ENCODE measurements around the gene CGNL1. TPM values are rescaled to one million over a fixed set of nuclear protein-coding genes. Genes with fewer than 3 reads are reported as not detected.

CGNL1 gene
- total RNA-seq, 1 donor from 2014 or later, result 31.9 TPM

DNA sequence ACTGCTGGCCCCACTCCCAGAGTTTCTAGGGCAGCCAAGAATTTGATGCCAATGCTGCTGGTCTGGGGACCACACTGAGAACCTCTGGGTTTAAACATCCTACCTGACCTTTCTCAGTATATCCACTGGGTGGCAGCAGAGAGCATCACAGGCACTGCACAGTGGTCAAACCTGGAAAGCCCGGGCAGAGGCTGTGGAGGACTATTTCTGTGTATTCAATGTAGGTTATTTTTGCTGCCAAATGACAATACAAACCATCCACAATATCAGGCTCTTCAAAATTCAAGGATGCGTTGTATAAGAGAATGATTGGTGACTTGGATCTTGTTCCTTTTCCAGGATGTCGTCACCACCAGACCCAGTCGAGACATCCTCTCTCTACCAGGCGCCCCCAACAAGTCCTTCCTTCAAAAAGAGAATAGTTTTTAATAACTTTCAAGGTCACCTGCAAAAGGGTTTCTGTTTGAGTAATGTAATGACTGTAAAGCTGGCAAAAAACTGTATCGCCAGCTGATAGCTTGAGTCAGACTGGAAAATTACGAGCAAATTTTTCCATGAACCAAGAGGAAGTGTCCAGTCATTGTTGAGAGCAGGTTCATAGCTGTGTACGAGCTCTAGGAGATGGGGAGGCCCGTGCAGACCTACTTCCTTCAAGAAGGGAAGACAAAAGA is 184.9 kb downstream of the CGNL1 start:
- DNase-seq, result peak; percentile 52
- H3K4me1 ChIP-seq, result peaks cover 46% of the 10 kb centered on the region
- intact Hi-C loops (cut with micrococcal nuclease), result no loop called here
- H3K27ac ChIP-seq (replicated peaks), result peak overlapping the region; percentile 71
- TF ChIP-seq, protein P1, sequence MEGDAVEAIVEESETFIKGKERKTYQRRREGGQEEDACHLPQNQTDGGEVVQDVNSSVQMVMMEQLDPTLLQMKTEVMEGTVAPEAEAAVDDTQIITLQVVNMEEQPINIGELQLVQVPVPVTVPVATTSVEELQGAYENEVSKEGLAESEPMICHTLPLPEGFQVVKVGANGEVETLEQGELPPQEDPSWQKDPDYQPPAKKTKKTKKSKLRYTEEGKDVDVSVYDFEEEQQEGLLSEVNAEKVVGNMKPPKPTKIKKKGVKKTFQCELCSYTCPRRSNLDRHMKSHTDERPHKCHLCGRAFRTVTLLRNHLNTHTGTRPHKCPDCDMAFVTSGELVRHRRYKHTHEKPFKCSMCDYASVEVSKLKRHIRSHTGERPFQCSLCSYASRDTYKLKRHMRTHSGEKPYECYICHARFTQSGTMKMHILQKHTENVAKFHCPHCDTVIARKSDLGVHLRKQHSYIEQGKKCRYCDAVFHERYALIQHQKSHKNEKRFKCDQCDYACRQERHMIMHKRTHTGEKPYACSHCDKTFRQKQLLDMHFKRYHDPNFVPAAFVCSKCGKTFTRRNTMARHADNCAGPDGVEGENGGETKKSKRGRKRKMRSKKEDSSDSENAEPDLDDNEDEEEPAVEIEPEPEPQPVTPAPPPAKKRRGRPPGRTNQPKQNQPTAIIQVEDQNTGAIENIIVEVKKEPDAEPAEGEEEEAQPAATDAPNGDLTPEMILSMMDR (IDR thresholded peaks at IDR 0.05; ENCODE audit: borderline replicate concordance), result peak; percentile 95
- H3K9me3 ChIP-seq (replicated peaks), result no peaks in the 10 kb centered on the region
- no peaks in the 10 kb centered on the region for H3K27me3 ChIP-seq (ENCODE audit: low read depth)
- peak overlapping the region; percentile 19 for H3K4me3 ChIP-seq
- H3K36me3 ChIP-seq, result no peaks in the 10 kb centered on the region

DNA sequence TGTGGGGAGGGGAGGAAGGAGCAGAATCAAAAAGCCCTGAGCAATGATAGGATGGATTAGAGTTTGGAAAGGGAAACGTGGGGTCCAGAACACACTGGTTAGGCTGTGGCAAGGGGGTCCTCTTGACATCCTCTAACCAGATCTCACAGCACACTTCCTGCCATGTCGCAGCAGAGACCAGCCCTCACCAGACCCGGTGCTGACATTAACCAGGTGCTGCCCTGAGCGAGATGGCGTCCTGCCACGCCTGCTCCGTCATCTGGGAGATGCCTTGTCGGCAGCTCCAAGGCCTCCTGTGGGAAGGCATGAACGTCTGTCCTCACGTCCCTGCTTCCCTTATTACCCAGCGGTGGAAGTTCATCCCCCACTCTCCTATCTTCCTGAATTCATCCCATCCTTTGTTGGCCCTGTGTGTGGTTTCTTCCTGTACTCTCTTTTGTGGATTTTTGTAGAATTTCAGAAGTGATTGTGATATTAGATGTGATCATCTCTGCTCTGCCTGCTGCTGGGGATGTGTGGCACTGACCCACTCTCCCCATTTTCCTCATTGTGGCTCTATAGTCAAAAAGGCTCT is 186.0 kb downstream of the CGNL1 start:
- peak overlapping the region; percentile 71 for H3K27ac ChIP-seq (replicated peaks)
- TF ChIP-seq, protein P1 (IDR thresholded peaks at IDR 0.05; ENCODE audit: borderline replicate concordance), result no peak

DNA sequence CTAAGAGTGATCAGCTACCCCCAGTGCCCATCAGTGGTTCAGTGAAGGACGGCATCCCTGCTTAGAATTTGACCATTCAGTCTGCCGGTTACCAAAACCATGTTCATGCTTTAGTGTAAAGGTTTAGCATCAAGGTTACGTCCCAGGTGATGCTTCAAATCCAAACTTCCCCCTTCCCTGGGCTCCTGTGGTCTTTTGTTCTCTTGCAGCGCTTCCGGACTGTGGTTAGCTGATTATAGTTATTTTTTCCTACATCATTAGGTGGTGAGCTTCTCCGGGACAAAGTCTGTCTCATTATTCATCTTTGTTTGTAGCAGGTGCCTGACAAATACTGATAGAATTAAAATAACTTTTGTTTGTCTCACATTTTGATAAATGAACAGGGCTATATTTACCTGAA is 187.1 kb downstream of the CGNL1 start:
- Histone ChIP-seq H3K36me3 (no peaks in the 10 kb centered on the region), H3K27ac (replicated peaks) (peak overlapping the region; percentile 71), H3K27me3 (ENCODE audit: low read depth) (no peaks in the 10 kb centered on the region), H3K9me3 (replicated peaks) (no peaks in the 10 kb centered on the region), H3K4me1 (peaks cover 62% of the 10 kb centered on the region), H3K4me3 (no peak overlapping the region)
- TF ChIP-seq, protein P1 (IDR thresholded peaks at IDR 0.05; ENCODE audit: borderline replicate concordance), result no peak
- DNase-seq, result no peak
- intact Hi-C loops (cut with micrococcal nuclease), result no loop called here

More for the DNA sequence above, 186.0 kb downstream of the CGNL1 start:
- intact Hi-C loops (cut with micrococcal nuclease), result no loop called here
- H3K9me3 ChIP-seq (replicated peaks), result no peaks in the 10 kb centered on the region
- H3K4me3 ChIP-seq, result no peak overlapping the region
- peak; percentile 79 for DNase-seq
- H3K4me1 ChIP-seq, result peaks cover 51% of the 10 kb centered on the region
- no peaks in the 10 kb centered on the region for H3K27me3 ChIP-seq (ENCODE audit: low read depth)
- H3K36me3 ChIP-seq, result no peaks in the 10 kb centered on the region

DNA sequence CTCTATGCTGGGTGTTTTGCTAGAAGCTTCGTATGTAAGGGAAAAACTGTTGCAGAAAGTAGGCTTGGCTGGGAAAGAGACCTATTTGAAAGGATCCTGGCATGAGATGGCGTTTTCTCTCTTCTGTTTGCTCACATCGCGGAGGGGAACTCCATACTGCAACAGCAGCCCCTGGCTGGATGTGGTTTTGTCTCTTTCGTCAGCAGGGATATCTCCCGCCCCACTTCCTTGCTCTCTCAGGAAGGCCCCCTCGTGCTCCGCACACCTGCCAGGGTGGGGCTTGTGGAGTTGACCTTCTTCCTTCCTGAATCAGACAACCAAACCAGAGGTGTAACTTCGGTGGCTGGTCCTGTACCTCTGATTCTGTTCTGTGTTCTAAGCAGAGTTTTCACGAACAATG is 189.0 kb downstream of the CGNL1 start:
- H3K4me3 ChIP-seq, result no peak overlapping the region
- intact Hi-C loops (cut with micrococcal nuclease), result no loop called here
- H3K27me3 ChIP-seq (ENCODE audit: low read depth), result no peaks in the 10 kb centered on the region
- no peaks in the 10 kb centered on the region for H3K36me3 ChIP-seq
- H3K9me3 ChIP-seq (replicated peaks), result no peaks in the 10 kb centered on the region
- H3K27ac ChIP-seq (replicated peaks), result peak overlapping the region; percentile 75
- TF ChIP-seq, protein P1 (IDR thresholded peaks at IDR 0.05; ENCODE audit: borderline replicate concordance), result no peak
- no peak for DNase-seq
- H3K4me1 ChIP-seq, result peaks cover 58% of the 10 kb centered on the region

DNA sequence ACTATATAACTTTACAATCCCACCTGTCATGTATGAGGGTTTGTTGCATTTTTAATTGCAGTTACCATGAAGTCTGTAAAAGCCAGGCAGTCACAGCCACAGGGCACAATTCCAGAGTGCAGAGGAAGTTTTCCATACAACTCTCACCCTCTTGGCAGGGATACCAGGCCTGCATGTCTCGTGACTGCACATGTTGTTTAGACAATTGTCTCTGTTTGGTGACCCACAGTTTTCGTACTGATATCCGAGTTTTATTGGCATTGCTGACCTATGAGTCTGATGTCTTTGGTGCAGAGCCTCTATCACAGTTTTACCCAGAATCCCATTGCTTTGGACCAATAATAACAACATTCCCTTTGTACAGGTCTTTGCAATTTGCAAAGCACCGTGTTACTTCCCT is 190.5 kb downstream of the CGNL1 start:
- H3K36me3 ChIP-seq, result no peaks in the 10 kb centered on the region
- H3K4me3 ChIP-seq, result no peak overlapping the region
- peak overlapping the region; percentile 75 for H3K27ac ChIP-seq (replicated peaks)
- TF ChIP-seq, protein P1 (IDR thresholded peaks at IDR 0.05; ENCODE audit: borderline replicate concordance), result no peak
- peaks cover 44% of the 10 kb centered on the region for H3K4me1 ChIP-seq
- no peaks in the 10 kb centered on the region for H3K27me3 ChIP-seq (ENCODE audit: low read depth)
- peak; percentile 40 for DNase-seq
- intact Hi-C loops (cut with micrococcal nuclease), result no loop called here
- H3K9me3 ChIP-seq (replicated peaks), result no peaks in the 10 kb centered on the region
